ENCODE measurements around the gene PMPCA.

PMPCA gene

GRCh38 chr9:136462664-136463063 lies 52.2 kb downstream of the PMPCA start:
- no peak for DNase-seq

GRCh38 chr9:136463578-136463977 lies 53.1 kb downstream of the PMPCA start:
- DNase-seq, result no peak

GRCh38 chr9:136464241-136464640 lies 53.8 kb downstream of the PMPCA start:
- DNase-seq, result no peak

GRCh38 chr9:136465500-136466154 lies 55.2 kb downstream of the PMPCA start:
- no peak for DNase-seq

GRCh38 chr9:136466155-136466541 lies 55.7 kb downstream of the PMPCA start:
- no peak for DNase-seq

- DNase-seq, result no peak
These were observed 57.3 kb downstream of the PMPCA start for GRCh38 chr9:136467766-136468165.

GRCh38 chr9:136470356-136470755 lies 59.9 kb downstream of the PMPCA start:
- DNase-seq, result no peak

GRCh38 chr9:136470792-136471469 lies 60.5 kb downstream of the PMPCA start:
- DNase-seq, result no peak

GRCh38 chr9:136471802-136472487 lies 61.5 kb downstream of the PMPCA start:
- DNase-seq, result no peak

GRCh38 chr9:136472640-136473353 lies 62.3 kb downstream of the PMPCA start:
- DNase-seq, result no peak

- no peak for DNase-seq
These were observed 62.9 kb downstream of the PMPCA start for GRCh38 chr9:136473354-136473721.

All from T-helper 9 cell (primary cell).